ENCODE results near the gene ST6GALNAC3. TPM values are rescaled to one million over a fixed set of nuclear protein-coding genes. Genes with fewer than 3 reads are reported as not detected.

ST6GALNAC3 gene
- total RNA-seq, 1 experiment from 2014 or later = 2.2 TPM

DNA sequence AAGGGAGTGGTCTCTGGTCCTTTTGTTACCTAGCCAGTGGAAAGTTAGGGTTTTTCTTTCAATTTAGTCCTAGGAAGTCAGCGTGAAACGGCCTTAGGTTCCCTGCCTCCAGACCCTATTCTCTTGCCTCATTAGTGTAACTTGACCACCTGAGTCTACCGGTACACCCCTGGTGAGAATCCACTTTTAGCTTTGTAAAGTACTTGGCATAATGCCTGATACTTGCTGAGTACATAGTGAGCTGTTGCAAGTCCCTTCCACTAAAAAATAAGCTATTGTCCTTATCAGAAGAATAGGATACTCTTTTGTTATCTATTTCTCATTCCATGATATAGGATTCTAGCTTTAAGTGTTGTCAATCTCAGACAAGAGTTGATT is 228.8 kb downstream of the ST6GALNAC3 start (continued):
- TF ChIP-seq, protein P1, sequence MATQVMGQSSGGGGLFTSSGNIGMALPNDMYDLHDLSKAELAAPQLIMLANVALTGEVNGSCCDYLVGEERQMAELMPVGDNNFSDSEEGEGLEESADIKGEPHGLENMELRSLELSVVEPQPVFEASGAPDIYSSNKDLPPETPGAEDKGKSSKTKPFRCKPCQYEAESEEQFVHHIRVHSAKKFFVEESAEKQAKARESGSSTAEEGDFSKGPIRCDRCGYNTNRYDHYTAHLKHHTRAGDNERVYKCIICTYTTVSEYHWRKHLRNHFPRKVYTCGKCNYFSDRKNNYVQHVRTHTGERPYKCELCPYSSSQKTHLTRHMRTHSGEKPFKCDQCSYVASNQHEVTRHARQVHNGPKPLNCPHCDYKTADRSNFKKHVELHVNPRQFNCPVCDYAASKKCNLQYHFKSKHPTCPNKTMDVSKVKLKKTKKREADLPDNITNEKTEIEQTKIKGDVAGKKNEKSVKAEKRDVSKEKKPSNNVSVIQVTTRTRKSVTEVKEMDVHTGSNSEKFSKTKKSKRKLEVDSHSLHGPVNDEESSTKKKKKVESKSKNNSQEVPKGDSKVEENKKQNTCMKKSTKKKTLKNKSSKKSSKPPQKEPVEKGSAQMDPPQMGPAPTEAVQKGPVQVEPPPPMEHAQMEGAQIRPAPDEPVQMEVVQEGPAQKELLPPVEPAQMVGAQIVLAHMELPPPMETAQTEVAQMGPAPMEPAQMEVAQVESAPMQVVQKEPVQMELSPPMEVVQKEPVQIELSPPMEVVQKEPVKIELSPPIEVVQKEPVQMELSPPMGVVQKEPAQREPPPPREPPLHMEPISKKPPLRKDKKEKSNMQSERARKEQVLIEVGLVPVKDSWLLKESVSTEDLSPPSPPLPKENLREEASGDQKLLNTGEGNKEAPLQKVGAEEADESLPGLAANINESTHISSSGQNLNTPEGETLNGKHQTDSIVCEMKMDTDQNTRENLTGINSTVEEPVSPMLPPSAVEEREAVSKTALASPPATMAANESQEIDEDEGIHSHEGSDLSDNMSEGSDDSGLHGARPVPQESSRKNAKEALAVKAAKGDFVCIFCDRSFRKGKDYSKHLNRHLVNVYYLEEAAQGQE (IDR thresholded peaks at IDR 0.05; ENCODE audit: low read depth) = no peak
- no peak for TF ChIP-seq JUND (IDR thresholded peaks at IDR 0.05)
- TF ChIP-seq SIN3A (IDR thresholded peaks at IDR 0.05; ENCODE audit: low read depth) = no peak
- TF ChIP-seq EZH2 (IDR thresholded peaks at IDR 0.05) = no peak
- TF ChIP-seq CEBPB (IDR thresholded peaks at IDR 0.05; ENCODE audit: low read depth) = no peak

DNA sequence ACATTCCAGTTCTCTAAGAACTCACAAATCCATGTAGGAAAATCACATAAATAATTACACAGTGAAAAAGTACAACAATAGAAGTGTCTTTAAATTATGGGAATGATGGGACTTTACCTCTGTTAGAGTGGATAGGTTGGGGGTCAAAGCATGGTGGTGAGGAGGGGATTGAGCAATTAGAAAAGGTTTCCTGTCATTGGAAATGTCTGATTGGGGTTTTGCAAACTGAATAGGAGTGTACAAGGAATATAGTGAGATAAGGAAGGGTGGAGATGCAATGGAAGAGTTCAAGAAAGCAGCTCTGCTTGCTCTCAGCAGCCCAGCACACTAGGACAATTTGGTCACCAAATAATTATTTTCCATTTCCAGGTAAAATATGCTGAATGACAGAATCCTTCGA is 238.8 kb downstream of the ST6GALNAC3 start:
- TF ChIP-seq YY1 (IDR thresholded peaks at IDR 0.05; ENCODE audit: extremely low read depth, insufficient replicate concordance, low read depth, low read length) (no peak), EGR1 (IDR thresholded peaks at IDR 0.05; ENCODE audit: low read depth) (no peak), TCF7L2 (IDR thresholded peaks at IDR 0.05; ENCODE audit: borderline replicate concordance, extremely low read depth, insufficient read depth, insufficient read length) (no peak), ZFX (IDR thresholded peaks at IDR 0.05) (no peak), SP1 (IDR thresholded peaks at IDR 0.05; ENCODE audit: low read depth) (no peak)
- TF ChIP-seq, protein P2, sequence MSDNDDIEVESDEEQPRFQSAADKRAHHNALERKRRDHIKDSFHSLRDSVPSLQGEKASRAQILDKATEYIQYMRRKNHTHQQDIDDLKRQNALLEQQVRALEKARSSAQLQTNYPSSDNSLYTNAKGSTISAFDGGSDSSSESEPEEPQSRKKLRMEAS (IDR thresholded peaks at IDR 0.05) = no peak
- TF ChIP-seq, protein P1 (IDR thresholded peaks at IDR 0.05; ENCODE audit: low read depth) = no peak
- DNase-seq (ENCODE audit: low read depth, low spot score) (no peak), ATAC-seq (no peak)
- ChIA-PET CTCF (no interaction called here), POLR2A (no interaction called here), RAD21 (ENCODE audit: low non-redundant PET in 1 of 2, low total read pairs in 2 of 2, uncharacterized antibody in 2 of 2, unreplicated experiment in 2 of 2) (no interaction called here)
- Histone ChIP-seq H3K79me2 (ENCODE audit: insufficient read depth, low read length) (no peaks in the 10 kb centered on the region), H4K20me1 (ENCODE audit: insufficient read depth) (no peaks in the 10 kb centered on the region), H3K9me3 (ENCODE audit: control insufficient read depth in 1 of 2, insufficient read depth in 1 of 2, low read depth in 1 of 2, low read length in 2 of 2) (no peaks in the 10 kb centered on the region), H3K27ac (ENCODE audit: low read depth, low read length) (no peak overlapping the region), H3K9ac (ENCODE audit: low read length) (no peak overlapping the region), H3K9me2 (ENCODE audit: insufficient read depth) (no peaks in the 10 kb centered on the region), H2AFZ (ENCODE audit: low read depth, low read length, poor library complexity, severe bottlenecking) (no peak overlapping the region), H3K27me3 (ENCODE audit: insufficient read depth, low read length) (no peaks in the 10 kb centered on the region; the same call in 1 of the 2 replicates), H3K4me3 (replicated peaks in 1 of 2; ENCODE audit: low read depth in 1 of 2, low read length in 2 of 2) (no peak overlapping the region), H3K4me1 (ENCODE audit: control insufficient read depth in 1 of 2, insufficient read depth in 2 of 2, low read length in 2 of 2) (no peaks in the 10 kb centered on the region; a peak in 1 of 4 replicates), H3K4me2 (ENCODE audit: low read length) (no peak overlapping the region), H3K36me3 (ENCODE audit: control insufficient read depth in 1 of 2, insufficient read depth in 2 of 2, low read length in 2 of 2) (no peaks in the 10 kb centered on the region)
- no TSS peak for BruUV-seq (replicated peaks)
- intact Hi-C loops (cut with micrococcal nuclease) = no loop called here

All from HCT116 (cell line).